Upper lobe of left lung (tissue), 6 donors: ENCODE measurements around the gene SMO. TPM values are rescaled to one million over a fixed set of nuclear protein-coding genes. Genes with fewer than 3 reads are reported as not detected.

ENCODE experiments used
- ATAC-seq, 2 donors: fragments of 200-7000 bp; cut with Tn5 transposase; one replicate each; pipeline ENCODE4 v1.9.1; 2022; ENCODE audit warnings: mild to moderate bottlenecking in 2 of 2, moderate library complexity in 2 of 2; ENCODE audit not compliant: low FRiP score in 2 of 2
- DNase-seq, 2 donors: peaks; one replicate each; pipeline ENCODE4 v3.0.0-alpha.2; 2019 to 2020
- H3K27ac ChIP-seq, 4 donors: fragments of 200-600 bp; sonication (generic); one replicate each; pipeline ENCODE4 v1.5.1; 2016 to 2019
- H3K27me3 ChIP-seq, 4 donors: fragments of 200-600 bp; sonication (generic); one replicate each; pipeline ENCODE4 v1.5.1; 2017 to 2019
- H3K36me3 ChIP-seq, 4 donors: fragments of 200-600 bp; sonication (generic); one replicate each; pipeline ENCODE4 v1.5.1; 2016 to 2019
- H3K4me1 ChIP-seq, 4 donors: fragments of 200-600 bp; sonication (generic); one replicate each; pipeline ENCODE4 v1.5.1; 2018 to 2019
- H3K4me3 ChIP-seq, 4 donors: fragments of 200-600 bp; sonication (generic); one replicate each; pipeline ENCODE4 v1.5.1; 2017 to 2019; ENCODE audit warnings: mild to moderate bottlenecking in 2 of 4, moderate library complexity in 1 of 4
- H3K9me3 ChIP-seq, 4 donors: fragments of 200-600 bp; sonication (generic); one replicate each; pipeline ENCODE4 v1.5.1; 2018 to 2019
- EP300 ChIP-seq, 4 donors: sonication (generic); formaldehyde crosslinking; IDR thresholded peaks; one replicate each; pipeline ENCODE4 v1.5.1; 2017; ENCODE audit warnings: antibody characterized with exemption in 4 of 4, control low read depth in 2 of 4
- POLR2A ChIP-seq, 4 donors: fragments of 450-650 bp; IDR thresholded peaks; one replicate each; pipeline ENCODE4 v1.5.1; 2016 to 2017; ENCODE audit warnings: antibody characterized with exemption in 4 of 4, mild to moderate bottlenecking in 2 of 4
- POLR2AphosphoS5 ChIP-seq, 2 donors: sonication (generic); formaldehyde crosslinking; IDR thresholded peaks; one replicate each; pipeline ENCODE4 v1.5.1; 2017; ENCODE audit warnings: antibody characterized with exemption in 2 of 2
- WGBS, 2 donors: methylation state at CpG; one replicate each; pipeline ENCODE4 v1.1.5; 2017 to 2018; 5-methylcytosine and 5-hydroxymethylcytosine counted together
- total RNA-seq, 6 donors: library from RNA; depleted of rRNA in 4 of 6; stranded (reverse); fragments of >200 nt in 4 of 6; gene quantifications; one replicate each; pipeline versions ENCODE4 v1.1.0 to v1.2.1, GENCODE V29; 2016 to 2021
- TF ChIP-seq, protein P1 (sequence below), 6 experiments: fragments of 450-650 bp in 4 of 6; fragments of 200-600 bp in 2 of 6; sonication (generic) in 2 of 6; IDR thresholded peaks; one replicate each; pipeline ENCODE4 v1.5.1; 2016 to 2019; ENCODE audit warnings: antibody characterized with exemption in 6 of 6
- donor health status: DM: no; HTN: no; CAD: no; lungs with moderate emphysema.
- donor health status: DM: no; HTN: yes; CAD: no; lungs with severe emphysema.

SMO gene
- total RNA-seq, 6 donors from 2014 or later, result 1.7 to 7.3 (median 2.6) TPM

DNA sequence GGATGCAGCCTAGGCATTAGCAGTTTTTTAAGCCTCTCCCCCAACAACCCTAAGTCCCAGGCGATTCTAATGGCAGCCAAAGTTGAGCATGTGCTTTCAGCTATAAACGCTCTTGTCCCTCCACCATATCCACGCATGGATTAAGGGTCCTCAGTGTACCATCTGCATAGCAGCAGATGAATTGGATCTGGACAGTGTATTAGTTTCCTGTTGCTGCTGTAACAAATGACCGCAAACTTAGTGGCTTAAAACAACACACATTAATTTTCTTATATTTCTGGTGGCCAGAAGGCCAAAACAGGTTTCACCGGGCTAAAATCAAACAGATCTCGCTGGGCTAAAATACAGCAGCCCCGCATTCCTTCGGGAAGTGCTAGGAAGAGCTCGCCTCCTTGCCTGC, 30.8 kb upstream of the SMO start:
- WGBS, 2 donors, result 91 to 97% methylated on average over 9 of the region's 9 CpGs
- no peaks in the 10 kb centered on the region for H3K9me3 ChIP-seq
- H3K4me1 ChIP-seq, result no peaks in the 10 kb centered on the region
- ATAC-seq (no peak), DNase-seq (no peak)
- H3K27me3 ChIP-seq, result peaks cover 0 to 2% (median 0%) of the 10 kb centered on the region in 4 donors
- no peaks in the 10 kb centered on the region for H3K36me3 ChIP-seq
- TF ChIP-seq EP300 (IDR thresholded peaks at IDR 0.05) (no peak), POLR2AphosphoS5 (IDR thresholded peaks at IDR 0.05) (no peak), POLR2A (IDR thresholded peaks at IDR 0.05) (no peak)
- TF ChIP-seq, protein P1, sequence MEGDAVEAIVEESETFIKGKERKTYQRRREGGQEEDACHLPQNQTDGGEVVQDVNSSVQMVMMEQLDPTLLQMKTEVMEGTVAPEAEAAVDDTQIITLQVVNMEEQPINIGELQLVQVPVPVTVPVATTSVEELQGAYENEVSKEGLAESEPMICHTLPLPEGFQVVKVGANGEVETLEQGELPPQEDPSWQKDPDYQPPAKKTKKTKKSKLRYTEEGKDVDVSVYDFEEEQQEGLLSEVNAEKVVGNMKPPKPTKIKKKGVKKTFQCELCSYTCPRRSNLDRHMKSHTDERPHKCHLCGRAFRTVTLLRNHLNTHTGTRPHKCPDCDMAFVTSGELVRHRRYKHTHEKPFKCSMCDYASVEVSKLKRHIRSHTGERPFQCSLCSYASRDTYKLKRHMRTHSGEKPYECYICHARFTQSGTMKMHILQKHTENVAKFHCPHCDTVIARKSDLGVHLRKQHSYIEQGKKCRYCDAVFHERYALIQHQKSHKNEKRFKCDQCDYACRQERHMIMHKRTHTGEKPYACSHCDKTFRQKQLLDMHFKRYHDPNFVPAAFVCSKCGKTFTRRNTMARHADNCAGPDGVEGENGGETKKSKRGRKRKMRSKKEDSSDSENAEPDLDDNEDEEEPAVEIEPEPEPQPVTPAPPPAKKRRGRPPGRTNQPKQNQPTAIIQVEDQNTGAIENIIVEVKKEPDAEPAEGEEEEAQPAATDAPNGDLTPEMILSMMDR (IDR thresholded peaks at IDR 0.05), result no peak
- H3K4me3 ChIP-seq, result no peak overlapping the region
- H3K27ac ChIP-seq, result no peak overlapping the region

DNA sequence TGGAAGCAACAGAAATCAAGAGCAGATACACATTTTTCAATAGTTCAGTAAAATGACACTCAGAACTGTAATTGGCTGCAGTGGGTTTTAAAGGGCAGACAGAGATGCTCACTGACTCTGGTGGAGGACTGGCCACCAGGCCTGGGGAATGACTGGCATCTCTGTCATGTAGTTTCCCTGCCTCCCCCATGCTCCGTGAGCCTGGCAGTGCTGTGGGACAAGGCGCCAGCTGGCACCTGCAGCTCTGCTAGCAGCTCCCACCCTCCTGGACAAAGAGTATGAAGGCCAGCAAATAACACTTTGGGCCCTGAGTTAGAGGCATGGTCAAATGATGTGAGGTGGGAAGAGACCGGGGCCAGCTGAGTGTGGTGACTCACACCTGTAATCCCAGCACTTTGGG, 28.9 kb upstream of the SMO start:
- Histone ChIP-seq H3K27me3 (peaks cover 0 to 8% (median 0%) of the 10 kb centered on the region in 4 donors), H3K27ac (no peak overlapping the region), H3K9me3 (no peaks in the 10 kb centered on the region), H3K36me3 (no peaks in the 10 kb centered on the region), H3K4me1 (no peaks in the 10 kb centered on the region), H3K4me3 (no peak overlapping the region)
- WGBS, 2 donors, result 88 to 95% methylated on average over 3 of the region's 3 CpGs
- TF ChIP-seq EP300 (IDR thresholded peaks at IDR 0.05), result no peak
- TF ChIP-seq POLR2A (IDR thresholded peaks at IDR 0.05), result no peak
- TF ChIP-seq POLR2AphosphoS5 (IDR thresholded peaks at IDR 0.05), result no peak
- TF ChIP-seq, protein P1 (IDR thresholded peaks at IDR 0.05), result no peak
- no peak for DNase-seq
- ATAC-seq, result no peak

DNA sequence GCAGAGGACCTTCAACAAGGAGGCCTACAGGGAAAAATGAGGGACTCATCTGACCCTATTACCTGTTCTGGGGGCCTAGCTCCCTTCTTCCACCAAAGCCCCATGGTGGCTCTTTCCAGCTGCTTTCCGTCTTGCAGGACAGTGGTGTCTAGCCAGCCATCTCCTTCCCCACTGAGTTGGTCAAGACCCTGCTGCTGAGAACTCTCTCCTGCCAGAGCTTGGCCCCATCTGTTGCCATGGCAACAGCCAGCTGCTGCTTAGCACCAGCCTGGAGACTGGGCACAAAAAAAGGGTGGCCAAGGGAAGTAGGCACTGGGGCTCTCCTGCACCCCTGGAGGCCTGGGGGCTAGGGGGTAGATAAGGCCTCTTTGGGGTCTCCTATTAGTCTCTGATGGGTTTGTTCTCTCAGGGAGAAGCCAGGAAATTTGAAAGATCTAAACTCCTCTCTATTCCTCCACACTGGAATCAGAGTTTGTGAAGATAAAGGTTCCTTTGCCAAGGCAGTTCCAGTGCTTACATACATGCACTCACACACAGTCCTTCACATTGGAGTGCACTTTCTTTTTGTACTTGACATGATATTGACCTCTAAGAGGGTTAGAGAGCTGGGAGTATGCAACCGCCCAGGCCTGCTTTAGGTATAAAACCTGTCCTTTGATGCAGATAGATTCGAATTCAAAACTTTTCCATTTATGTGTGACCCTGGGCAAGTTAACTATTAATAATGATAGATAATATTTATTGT, 28.1 kb upstream of the SMO start:
- TF ChIP-seq EP300 (IDR thresholded peaks at IDR 0.05) (no peak), POLR2AphosphoS5 (IDR thresholded peaks at IDR 0.05) (no peak)
- WGBS, 2 donors, result 71 to 73% methylated on average over 3 of the region's 3 CpGs
- Histone ChIP-seq H3K27me3 (peaks cover 0 to 8% (median 0%) of the 10 kb centered on the region in 4 donors), H3K27ac (no peak overlapping the region), H3K36me3 (no peaks in the 10 kb centered on the region), H3K4me3 (no peak overlapping the region), H3K9me3 (no peaks in the 10 kb centered on the region), H3K4me1 (no peaks in the 10 kb centered on the region)
- DNase-seq (no peak), ATAC-seq (peak in 1 of 2 donors; percentile 83)

DNA sequence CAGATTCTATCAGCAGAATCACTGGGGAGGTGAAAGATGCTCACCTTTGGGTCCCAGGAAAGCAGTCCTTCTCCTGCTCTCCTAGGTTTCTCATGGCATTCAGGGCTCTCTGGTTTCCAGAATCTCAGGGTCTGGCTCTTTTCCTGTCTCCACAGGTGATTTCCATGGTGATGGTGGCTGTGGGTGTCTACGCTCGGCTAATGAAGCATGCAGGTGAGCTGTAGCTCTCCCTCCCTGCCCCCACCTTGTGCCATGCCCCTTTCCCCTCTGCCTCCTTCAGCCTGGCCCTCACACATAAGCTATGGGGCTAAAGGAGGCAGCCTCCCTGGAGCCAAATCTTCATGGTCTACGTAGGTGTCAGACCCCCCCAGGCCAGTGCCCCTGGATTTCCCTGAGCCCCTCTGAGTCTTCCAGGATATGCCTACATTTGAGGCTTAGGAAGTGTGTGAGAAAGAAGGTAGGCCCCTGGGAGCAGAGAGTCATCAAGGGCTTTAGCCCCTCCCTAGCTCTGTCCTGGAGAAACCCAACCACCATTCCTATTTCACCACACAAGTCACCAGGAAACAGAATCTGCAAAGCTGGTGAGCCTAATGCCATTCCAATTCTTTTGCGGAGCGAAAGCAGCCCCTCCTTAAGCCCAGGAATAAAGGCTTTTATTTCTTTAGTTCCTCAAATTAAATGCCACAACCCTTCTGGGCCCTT, 26.8 kb upstream of the SMO start:
- DNase-seq (no peak), ATAC-seq (no peak)
- TF ChIP-seq POLR2AphosphoS5 (IDR thresholded peaks at IDR 0.05), result no peak
- no peak for TF ChIP-seq POLR2A (IDR thresholded peaks at IDR 0.05)
- no peak for TF ChIP-seq EP300 (IDR thresholded peaks at IDR 0.05)
- TF ChIP-seq, protein P1 (IDR thresholded peaks at IDR 0.05), result no peak
- WGBS, 2 donors, result 81 to 90% methylated on average over 5 of the region's 5 CpGs
- H3K36me3 ChIP-seq, result no peaks in the 10 kb centered on the region
- H3K27me3 ChIP-seq, result peaks cover 0 to 8% (median 0%) of the 10 kb centered on the region in 4 donors
- no peak overlapping the region for H3K27ac ChIP-seq
- no peaks in the 10 kb centered on the region for H3K9me3 ChIP-seq
- no peaks in the 10 kb centered on the region for H3K4me1 ChIP-seq
- H3K4me3 ChIP-seq, result no peak overlapping the region

DNA sequence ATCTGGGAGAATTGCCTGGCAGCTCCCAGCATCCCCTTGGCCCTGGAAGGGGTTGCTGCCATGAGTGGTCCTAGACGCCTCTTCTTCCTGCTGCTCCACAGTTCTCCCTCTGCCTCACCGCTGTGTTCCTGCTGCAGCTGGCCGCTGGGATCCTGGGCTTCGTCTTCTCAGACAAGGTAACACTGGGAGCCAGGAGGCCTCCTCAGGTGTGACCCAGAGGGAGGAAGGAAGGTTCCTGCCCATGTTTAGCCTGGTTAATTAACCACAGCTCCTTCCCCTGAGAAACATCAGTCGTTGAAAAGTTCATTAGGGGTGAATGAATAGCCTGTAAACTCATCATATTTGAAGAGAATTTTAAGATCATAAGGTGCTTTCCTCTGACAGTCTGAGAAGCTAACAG, 25.7 kb upstream of the SMO start:
- TF ChIP-seq, protein P1 (IDR thresholded peaks at IDR 0.05), result no peak
- TF ChIP-seq POLR2A (IDR thresholded peaks at IDR 0.05), result no peak
- TF ChIP-seq POLR2AphosphoS5 (IDR thresholded peaks at IDR 0.05), result no peak
- TF ChIP-seq EP300 (IDR thresholded peaks at IDR 0.05), result no peak
- ATAC-seq (no peak), DNase-seq (no peak)
- no peaks in the 10 kb centered on the region for H3K9me3 ChIP-seq
- no peaks in the 10 kb centered on the region for H3K4me1 ChIP-seq
- H3K27ac ChIP-seq, result no peak overlapping the region
- 63 to 77% methylated on average over 3 to 5 of the region's 5 CpGs for WGBS, 2 donors
- peaks cover 0 to 8% (median 0%) of the 10 kb centered on the region in 4 donors for H3K27me3 ChIP-seq
- no peaks in the 10 kb centered on the region for H3K36me3 ChIP-seq
- H3K4me3 ChIP-seq, result no peak overlapping the region
